ENCODE measurements around the gene KRTAP5-2. TPM values are rescaled to one million over a fixed set of nuclear protein-coding genes. Genes with fewer than 3 reads are reported as not detected.

Gene KRTAP5-2
- total RNA-seq, 1 experiment from 2014 or later: not detected

DNA sequence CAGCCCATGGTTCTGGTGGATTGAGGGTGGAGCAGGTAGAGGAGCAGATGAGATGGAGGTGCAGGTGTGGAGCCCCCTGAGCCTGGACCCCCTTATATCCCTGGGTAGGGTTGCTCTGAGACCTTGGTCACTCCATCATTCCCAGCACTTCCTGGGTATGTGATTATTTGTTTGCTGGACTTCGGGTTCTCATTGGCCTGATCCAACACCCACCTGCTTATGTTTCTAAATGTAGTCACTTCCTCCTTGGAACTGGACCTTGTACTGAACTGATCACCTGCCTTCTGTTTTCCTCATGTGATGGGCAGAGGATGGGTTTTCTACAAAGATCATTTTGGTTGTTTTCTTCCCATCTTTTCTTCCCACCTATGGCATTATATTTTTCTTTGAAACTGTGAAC is 24.0 kb upstream of the KRTAP5-2 start, which contains the start of gene KRTAP5-4:
Gene KRTAP5-4 (minus strand): TSS at position 53 of the 400 bp plus-strand sequence. CDS start 45 bp downstream, at position 8.
- Histone ChIP-seq H3K9me2 (replicated peaks; ENCODE audit: low read length) (no peaks in the 10 kb centered on the region), H3F3A (ENCODE audit: low read length, unreplicated experiment) (no peaks in the 10 kb centered on the region), H3K9me3 (ENCODE audit: low read length) (no peaks in the 10 kb centered on the region), H3K4me1 (ENCODE audit: insufficient read depth, low read length) (no peaks in the 10 kb centered on the region), H4K20me1 (ENCODE audit: low read length) (no peaks in the 10 kb centered on the region), H3K9ac (ENCODE audit: low read length) (no peak within 1 kb of the TSS), H3K4me3 (ENCODE audit: low read length) (no peak within 1 kb of the TSS), H2AFZ (ENCODE audit: low read length) (no peak within 1 kb of the TSS), H3K79me2 (ENCODE audit: low read length) (no peaks in the 10 kb centered on the region), H3K27me3 (ENCODE audit: low read length) (peaks cover 17% of the 10 kb centered on the region; the same call in 1 of the 2 replicates), H3K27ac (ENCODE audit: low read length) (no peak within 1 kb of the TSS), H3K4me2 (ENCODE audit: low read length) (no peak within 1 kb of the TSS), H3K36me3 (ENCODE audit: low read depth, low read length) (no peaks in the 10 kb centered on the region)
- ChIA-PET POLR2A (ENCODE audit: unreplicated experiment) (no interaction called here), CTCF (no interaction called here)
- TF ChIP-seq, protein P1, sequence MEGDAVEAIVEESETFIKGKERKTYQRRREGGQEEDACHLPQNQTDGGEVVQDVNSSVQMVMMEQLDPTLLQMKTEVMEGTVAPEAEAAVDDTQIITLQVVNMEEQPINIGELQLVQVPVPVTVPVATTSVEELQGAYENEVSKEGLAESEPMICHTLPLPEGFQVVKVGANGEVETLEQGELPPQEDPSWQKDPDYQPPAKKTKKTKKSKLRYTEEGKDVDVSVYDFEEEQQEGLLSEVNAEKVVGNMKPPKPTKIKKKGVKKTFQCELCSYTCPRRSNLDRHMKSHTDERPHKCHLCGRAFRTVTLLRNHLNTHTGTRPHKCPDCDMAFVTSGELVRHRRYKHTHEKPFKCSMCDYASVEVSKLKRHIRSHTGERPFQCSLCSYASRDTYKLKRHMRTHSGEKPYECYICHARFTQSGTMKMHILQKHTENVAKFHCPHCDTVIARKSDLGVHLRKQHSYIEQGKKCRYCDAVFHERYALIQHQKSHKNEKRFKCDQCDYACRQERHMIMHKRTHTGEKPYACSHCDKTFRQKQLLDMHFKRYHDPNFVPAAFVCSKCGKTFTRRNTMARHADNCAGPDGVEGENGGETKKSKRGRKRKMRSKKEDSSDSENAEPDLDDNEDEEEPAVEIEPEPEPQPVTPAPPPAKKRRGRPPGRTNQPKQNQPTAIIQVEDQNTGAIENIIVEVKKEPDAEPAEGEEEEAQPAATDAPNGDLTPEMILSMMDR (conservative IDR thresholded peaks at IDR 0.05; ENCODE audit: low read depth, low read length): no peak
- TF ChIP-seq EZH2phosphoT487 (IDR thresholded peaks at IDR 0.05; ENCODE audit: borderline replicate concordance, low read length) (no peak), EZH2 (IDR thresholded peaks at IDR 0.05; ENCODE audit: low read length, unreplicated experiment) (no peak)
- intact Hi-C loops (cut with micrococcal nuclease): no loop called here
- no TSS peak for BruUV-seq (replicated peaks)
- no peak for DNase-seq
- no peak for ATAC-seq

DNA sequence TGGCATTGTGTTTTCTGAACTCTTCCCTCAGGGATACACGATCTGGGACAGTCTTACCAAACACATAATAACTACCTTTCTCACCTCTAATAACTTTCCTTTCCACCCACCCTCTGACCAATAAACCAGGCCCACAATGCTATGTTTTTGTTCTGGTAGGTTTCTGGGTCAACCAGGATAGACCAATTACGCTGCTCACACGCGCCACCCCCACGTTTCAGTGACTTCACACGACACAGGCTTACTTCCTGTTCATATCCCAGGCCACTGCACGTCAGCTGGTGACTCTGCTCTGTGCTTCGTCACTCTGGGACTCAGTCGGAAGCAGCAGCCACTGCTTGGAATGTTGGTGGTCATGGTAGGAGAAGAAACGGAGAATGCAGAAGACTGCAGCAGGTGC is 21.4 kb upstream of the KRTAP5-2 start:
- Histone ChIP-seq H3K9ac (ENCODE audit: low read length) (no peak overlapping the region), H3F3A (ENCODE audit: low read length, unreplicated experiment) (no peaks in the 10 kb centered on the region), H3K79me2 (ENCODE audit: low read length) (no peaks in the 10 kb centered on the region), H2AFZ (ENCODE audit: low read length) (no peak overlapping the region), H3K27me3 (ENCODE audit: low read length) (peaks cover 24% of the 10 kb centered on the region), H4K20me1 (ENCODE audit: low read length) (no peaks in the 10 kb centered on the region), H3K9me2 (replicated peaks; ENCODE audit: low read length) (no peaks in the 10 kb centered on the region), H3K9me3 (ENCODE audit: low read length) (no peaks in the 10 kb centered on the region), H3K27ac (ENCODE audit: low read length) (no peak overlapping the region), H3K4me3 (ENCODE audit: low read length) (no peak overlapping the region), H3K4me2 (ENCODE audit: low read length) (no peak overlapping the region), H3K36me3 (ENCODE audit: low read depth, low read length) (no peaks in the 10 kb centered on the region), H3K4me1 (ENCODE audit: insufficient read depth, low read length) (no peaks in the 10 kb centered on the region)
- intact Hi-C loops (cut with micrococcal nuclease): no loop called here
- CTCF ChIA-PET: interaction anchor here (0.6 kb wide), 1 partner anchor 24 kb away, joined by 7 read pairs; no protein-coding TSS in a partner anchor
- no peak for ATAC-seq
- no TSS peak for BruUV-seq (replicated peaks)
- TF ChIP-seq EZH2phosphoT487 (IDR thresholded peaks at IDR 0.05; ENCODE audit: borderline replicate concordance, low read length) (no peak), EZH2 (IDR thresholded peaks at IDR 0.05; ENCODE audit: low read length, unreplicated experiment) (no peak)
- TF ChIP-seq, protein P1 (conservative IDR thresholded peaks at IDR 0.05; ENCODE audit: low read depth, low read length): no peak
- POLR2A ChIA-PET (ENCODE audit: unreplicated experiment): interaction anchor here (0.5 kb wide), 1 partner anchor 19 kb away, joined by 3 read pairs; no protein-coding TSS in a partner anchor
- DNase-seq: no peak

DNA sequence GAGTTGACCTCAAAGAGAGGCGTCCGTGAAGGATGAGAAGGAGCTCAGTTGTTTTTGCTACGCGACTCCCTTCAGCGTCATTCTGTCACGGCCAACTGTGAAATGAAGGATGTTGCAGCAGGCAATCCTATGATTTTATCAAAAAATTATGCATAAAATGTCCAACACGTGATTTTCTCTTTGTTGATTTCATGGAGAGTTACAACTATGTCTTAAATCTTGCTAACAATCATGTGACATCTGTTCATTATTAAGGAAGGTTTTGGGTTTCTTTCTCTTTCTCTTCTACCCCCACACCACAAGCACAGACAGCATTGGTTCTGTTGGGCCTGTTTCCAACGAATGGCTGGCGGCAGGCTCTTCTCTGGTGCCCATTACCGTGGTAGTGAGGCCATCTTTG is 20.1 kb upstream of the KRTAP5-2 start:
- no peaks in the 10 kb centered on the region for H3K9me2 ChIP-seq (replicated peaks; ENCODE audit: low read length)
- no TSS peak for BruUV-seq (replicated peaks)
- no peaks in the 10 kb centered on the region for H3K4me1 ChIP-seq (ENCODE audit: insufficient read depth, low read length)
- no peak for ATAC-seq
- intact Hi-C loops (cut with micrococcal nuclease): no loop called here
- H3K9ac ChIP-seq (ENCODE audit: low read length): no peak overlapping the region
- CTCF ChIA-PET: interaction anchor here (0.7 kb wide), 1 partner anchor 71 kb away, joined by 3 read pairs; no protein-coding TSS in a partner anchor
- H3K79me2 ChIP-seq (ENCODE audit: low read length): no peaks in the 10 kb centered on the region
- H2AFZ ChIP-seq (ENCODE audit: low read length): no peak overlapping the region
- POLR2A ChIA-PET (ENCODE audit: unreplicated experiment): no interaction called here
- H3K27me3 ChIP-seq (ENCODE audit: low read length): peaks cover 32% of the 10 kb centered on the region
- H3K36me3 ChIP-seq (ENCODE audit: low read depth, low read length): no peaks in the 10 kb centered on the region
- H3K27ac ChIP-seq (ENCODE audit: low read length): no peak overlapping the region
- no peak for DNase-seq
- H3K9me3 ChIP-seq (ENCODE audit: low read length): no peaks in the 10 kb centered on the region
- no peaks in the 10 kb centered on the region for H4K20me1 ChIP-seq (ENCODE audit: low read length)
- no peak for TF ChIP-seq EZH2 (IDR thresholded peaks at IDR 0.05; ENCODE audit: low read length, unreplicated experiment)
- TF ChIP-seq EZH2phosphoT487 (IDR thresholded peaks at IDR 0.05; ENCODE audit: borderline replicate concordance, low read length): no peak
- TF ChIP-seq, protein P1 (conservative IDR thresholded peaks at IDR 0.05; ENCODE audit: low read depth, low read length): no peak
- no peak overlapping the region for H3K4me3 ChIP-seq (ENCODE audit: low read length)
- H3K4me2 ChIP-seq (ENCODE audit: low read length): no peak overlapping the region
- H3F3A ChIP-seq (ENCODE audit: low read length, unreplicated experiment): no peaks in the 10 kb centered on the region

Measured in PC-3 (cell line).